ENCODE results near the gene INPP5J.

GRCh38 chr22:31080164-31080847 is 42.5 kb upstream of the INPP5J start:
- no peak for TF ChIP-seq ZNF121 (CRISPR knock-in tag; IDR thresholded peaks at IDR 0.05)
- TF ChIP-seq SP1 (CRISPR knock-in tag; conservative IDR thresholded peaks at IDR 0.05): no peak
- no peak for TF ChIP-seq CTCF (IDR thresholded peaks at IDR 0.05)
- no peak for TF ChIP-seq E2F5 (CRISPR knock-in tag; IDR thresholded peaks at IDR 0.05)
- TF ChIP-seq USF2 (CRISPR knock-in tag; IDR thresholded peaks at IDR 0.05): no peak
- TF ChIP-seq CREB1 (CRISPR knock-in tag; IDR thresholded peaks at IDR 0.05): no peak

Measured in WTC11 (cell line).